PFSK-1 (cell line): ENCODE measurements around the gene KASH5.

ENCODE experiments used
- POLR2AphosphoS5 ChIP-seq: IDR thresholded peaks from 2 replicates; pipeline ENCODE4 v1.6.1; 2012; ENCODE audit warnings: low read depth, mild to moderate bottlenecking, control low read depth, low read length, moderate library complexity
- TF ChIP-seq, protein P1 (sequence below), 2 experiments: IDR thresholded peaks; 2 replicates each; pipeline versions ENCODE4 v1.6.1 to v1.8.0; 2011 to 2012; ENCODE audit warnings: low read depth in 2 of 2, low read length in 2 of 2, control low read depth in 1 of 2, inconsistent platforms in 1 of 2, mild to moderate bottlenecking in 1 of 2, moderate library complexity in 1 of 2; ENCODE audit not compliant: insufficient read depth in 1 of 2

DNA sequence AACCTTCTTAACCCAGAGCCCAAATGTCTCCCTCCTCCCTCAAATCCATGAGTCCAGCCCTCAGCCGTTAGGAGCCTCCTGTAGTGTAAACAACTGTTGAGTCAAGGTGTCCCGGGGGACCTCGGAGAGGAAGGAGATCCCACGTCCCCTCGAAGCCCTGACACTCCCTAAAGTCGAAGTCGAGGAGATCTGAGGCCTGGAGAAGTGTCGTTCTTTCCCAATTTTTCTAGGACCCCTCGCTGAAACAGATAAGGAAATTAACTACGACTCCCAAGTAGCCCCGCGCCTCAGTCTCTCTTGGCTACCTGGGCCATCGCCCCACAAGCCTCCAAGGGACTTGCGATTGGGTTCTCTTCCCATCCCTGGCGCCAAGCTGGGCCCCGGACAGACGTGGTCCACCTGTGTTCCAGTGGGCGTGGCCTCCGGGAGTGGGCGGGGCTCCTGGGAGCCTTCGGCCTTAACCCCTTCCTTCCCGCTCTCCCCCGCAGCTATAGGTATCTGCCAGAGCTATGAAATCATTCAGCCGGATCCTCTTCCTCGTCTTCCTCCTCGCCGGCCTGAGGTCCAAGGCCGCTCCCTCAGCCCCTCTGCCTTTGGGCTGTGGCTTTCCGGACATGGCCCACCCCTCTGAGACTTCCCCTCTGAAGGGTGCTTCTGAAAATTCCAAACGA, 38.0 kb downstream of the KASH5 start:
- TF ChIP-seq, protein P1, sequence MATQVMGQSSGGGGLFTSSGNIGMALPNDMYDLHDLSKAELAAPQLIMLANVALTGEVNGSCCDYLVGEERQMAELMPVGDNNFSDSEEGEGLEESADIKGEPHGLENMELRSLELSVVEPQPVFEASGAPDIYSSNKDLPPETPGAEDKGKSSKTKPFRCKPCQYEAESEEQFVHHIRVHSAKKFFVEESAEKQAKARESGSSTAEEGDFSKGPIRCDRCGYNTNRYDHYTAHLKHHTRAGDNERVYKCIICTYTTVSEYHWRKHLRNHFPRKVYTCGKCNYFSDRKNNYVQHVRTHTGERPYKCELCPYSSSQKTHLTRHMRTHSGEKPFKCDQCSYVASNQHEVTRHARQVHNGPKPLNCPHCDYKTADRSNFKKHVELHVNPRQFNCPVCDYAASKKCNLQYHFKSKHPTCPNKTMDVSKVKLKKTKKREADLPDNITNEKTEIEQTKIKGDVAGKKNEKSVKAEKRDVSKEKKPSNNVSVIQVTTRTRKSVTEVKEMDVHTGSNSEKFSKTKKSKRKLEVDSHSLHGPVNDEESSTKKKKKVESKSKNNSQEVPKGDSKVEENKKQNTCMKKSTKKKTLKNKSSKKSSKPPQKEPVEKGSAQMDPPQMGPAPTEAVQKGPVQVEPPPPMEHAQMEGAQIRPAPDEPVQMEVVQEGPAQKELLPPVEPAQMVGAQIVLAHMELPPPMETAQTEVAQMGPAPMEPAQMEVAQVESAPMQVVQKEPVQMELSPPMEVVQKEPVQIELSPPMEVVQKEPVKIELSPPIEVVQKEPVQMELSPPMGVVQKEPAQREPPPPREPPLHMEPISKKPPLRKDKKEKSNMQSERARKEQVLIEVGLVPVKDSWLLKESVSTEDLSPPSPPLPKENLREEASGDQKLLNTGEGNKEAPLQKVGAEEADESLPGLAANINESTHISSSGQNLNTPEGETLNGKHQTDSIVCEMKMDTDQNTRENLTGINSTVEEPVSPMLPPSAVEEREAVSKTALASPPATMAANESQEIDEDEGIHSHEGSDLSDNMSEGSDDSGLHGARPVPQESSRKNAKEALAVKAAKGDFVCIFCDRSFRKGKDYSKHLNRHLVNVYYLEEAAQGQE (IDR thresholded peaks at IDR 0.05; ENCODE audit: insufficient read depth in 1 of 2, low read depth in 2 of 2, low read length in 2 of 2), result no peak
- TF ChIP-seq POLR2AphosphoS5, result no peak
